Activated T-cell treated with anti-CD3 and anti-CD28 coated beads, Interleukin-2, amount 50 U/mL, for 24 hours (primary cell): Measurements from ENCODE around the gene PNP.
A peak's percentile ranks its signal among the peaks of the same experiment; 100 is the strongest.
"Not testable (repeated sequence)": the region's sequence is repeated elsewhere in the genome, so short reads cannot be mapped to it uniquely, and the experiment has no call there.

ENCODE experiments used
- DNase-seq: peaks from one replicate; pipeline ENCODE4 v3.0.0-alpha.2; 2020
- H3K27ac Mint-ChIP-seq: 2 replicates; pipeline ENCODE4 v1.8.0; 2020; ENCODE audit warnings: mild to moderate bottlenecking, mixed read lengths
- H3K27me3 Mint-ChIP-seq: 2 replicates; pipeline ENCODE4 v1.8.0; 2020; ENCODE audit warnings: mixed read lengths
- H3K36me3 Mint-ChIP-seq: 2 replicates; pipeline ENCODE4 v1.8.0; 2020; ENCODE audit warnings: low read depth, mixed read lengths
- H3K4me1 Mint-ChIP-seq: 2 replicates; pipeline ENCODE4 v1.8.0; 2020; ENCODE audit warnings: low read depth, mixed read lengths
- H3K4me3 Mint-ChIP-seq: 2 replicates; pipeline ENCODE4 v1.8.0; 2020; ENCODE audit warnings: mild to moderate bottlenecking, moderate library complexity, mixed read lengths
- H3K9me3 Mint-ChIP-seq: 2 replicates; pipeline ENCODE4 v1.8.0; 2020; ENCODE audit warnings: mixed read lengths

Gene PNP

DNA sequence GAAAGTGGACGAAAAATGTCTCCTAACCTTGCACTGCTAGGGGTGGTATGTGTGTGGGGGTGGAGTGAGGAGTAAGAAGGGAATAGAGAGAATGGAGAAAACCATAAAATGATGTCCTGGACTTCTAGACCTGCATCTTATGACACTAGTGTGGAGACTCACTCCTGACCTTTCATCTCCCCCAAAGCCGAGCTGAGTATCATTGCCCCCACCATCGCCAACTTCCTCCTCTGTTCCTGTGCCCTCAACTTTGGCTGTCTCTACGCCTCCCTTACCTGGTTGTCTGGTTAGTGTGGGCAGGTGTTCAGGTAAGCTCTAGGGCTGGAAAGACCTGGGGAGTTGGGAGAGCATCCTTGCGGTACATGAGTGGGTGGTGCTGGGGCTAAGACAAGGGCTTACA lies 28.7 kb upstream of the PNP start:
- H3K4me1 Mint-ChIP-seq = peaks cover 20% of the 10 kb centered on the region
- DNase-seq = no peak
- H3K4me3 Mint-ChIP-seq = no peak overlapping the region
- H3K27ac Mint-ChIP-seq = peak overlapping the region; percentile 77
- H3K9me3 Mint-ChIP-seq = no peaks in the 10 kb centered on the region
- peaks cover 9% of the 10 kb centered on the region for H3K36me3 Mint-ChIP-seq
- H3K27me3 Mint-ChIP-seq = no peaks in the 10 kb centered on the region

GRCh38 chr14:20440882-20441281 lies 28.3 kb upstream of the PNP start:
- Mint-ChIP-seq H3K4me3 (no peak overlapping the region), H3K36me3 (peaks cover 9% of the 10 kb centered on the region), H3K27me3 (no peaks in the 10 kb centered on the region), H3K9me3 (no peaks in the 10 kb centered on the region), H3K27ac (peak overlapping the region; percentile 77), H3K4me1 (peaks cover 20% of the 10 kb centered on the region)
- peak; percentile 43 for DNase-seq

GRCh38 chr14:20441461-20441860 lies 27.7 kb upstream of the PNP start:
- peaks cover 20% of the 10 kb centered on the region for H3K4me1 Mint-ChIP-seq
- H3K27me3 Mint-ChIP-seq = no peaks in the 10 kb centered on the region
- DNase-seq = no peak
- no peak overlapping the region for H3K4me3 Mint-ChIP-seq
- H3K36me3 Mint-ChIP-seq = peaks cover 9% of the 10 kb centered on the region
- no peaks in the 10 kb centered on the region for H3K9me3 Mint-ChIP-seq
- peak overlapping the region; percentile 77 for H3K27ac Mint-ChIP-seq

DNA sequence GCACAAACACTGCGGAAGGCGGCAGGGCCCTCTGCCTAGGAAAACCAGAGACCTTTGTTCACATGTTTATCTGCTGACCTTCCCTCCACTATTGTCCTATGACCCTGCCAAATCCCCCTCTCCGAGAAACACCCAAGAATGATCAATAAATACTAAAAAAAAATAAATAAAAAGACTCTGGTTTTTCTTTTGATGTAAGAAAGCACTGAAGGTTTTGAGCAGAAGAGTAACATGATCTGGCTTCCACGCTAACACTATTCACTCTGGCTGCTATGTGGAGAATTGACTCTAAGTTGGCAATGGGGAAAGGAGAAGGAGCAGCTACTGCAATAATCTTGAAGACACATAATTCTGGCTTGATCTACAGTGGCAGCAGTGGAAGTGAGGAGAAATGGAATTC lies 25.6 kb upstream of the PNP start:
- H3K27me3 Mint-ChIP-seq, H3K9me3 Mint-ChIP-seq, H3K36me3 Mint-ChIP-seq, H3K4me3 Mint-ChIP-seq, H3K27ac Mint-ChIP-seq, DNase-seq: not testable (repeated sequence)
- peaks cover 20% of the 10 kb centered on the region for H3K4me1 Mint-ChIP-seq

- H3K36me3 Mint-ChIP-seq = peaks cover 18% of the 10 kb centered on the region
- DNase-seq = no peak
- H3K27me3 Mint-ChIP-seq = no peaks in the 10 kb centered on the region
- no peak overlapping the region for H3K4me3 Mint-ChIP-seq
- H3K4me1 Mint-ChIP-seq = peaks cover 5% of the 10 kb centered on the region
- H3K9me3 Mint-ChIP-seq = no peaks in the 10 kb centered on the region
- H3K27ac Mint-ChIP-seq = peak overlapping the region; percentile 44
Observed at GRCh38 chr14:20446889-20447288, 22.3 kb upstream of the PNP start.

- not testable (repeated sequence) for H3K9me3 Mint-ChIP-seq, H3K4me3 Mint-ChIP-seq, H3K27me3 Mint-ChIP-seq, DNase-seq
- Mint-ChIP-seq H3K4me1 (peaks cover 15% of the 10 kb centered on the region), H3K36me3 (peaks cover 21% of the 10 kb centered on the region), H3K27ac (peak overlapping the region; percentile 73)
Observed at GRCh38 chr14:20452831-20453230, 16.4 kb upstream of the PNP start.

- Mint-ChIP-seq H3K27me3 (no peaks in the 10 kb centered on the region), H3K36me3 (peaks cover 21% of the 10 kb centered on the region), H3K4me1 (peaks cover 28% of the 10 kb centered on the region), H3K9me3 (no peaks in the 10 kb centered on the region), H3K4me3 (no peak within 1 kb of the TSS), H3K27ac (peak within 1 kb of the TSS; percentile 51)
- DNase-seq = peak; percentile 95
Observed at GRCh38 chr14:20454516-20455354, 14.5 kb upstream of the PNP start, which contains the start of the genes APEX1 and OSGEP. Gene APEX1, plus strand, starts transcription at chr14:20455226. Its CDS starts 420 bp downstream, at chr14:20455646. Gene OSGEP, minus strand, starts transcription at chr14:20454812. Its CDS starts 129 bp downstream, at chr14:20454683.

DNA sequence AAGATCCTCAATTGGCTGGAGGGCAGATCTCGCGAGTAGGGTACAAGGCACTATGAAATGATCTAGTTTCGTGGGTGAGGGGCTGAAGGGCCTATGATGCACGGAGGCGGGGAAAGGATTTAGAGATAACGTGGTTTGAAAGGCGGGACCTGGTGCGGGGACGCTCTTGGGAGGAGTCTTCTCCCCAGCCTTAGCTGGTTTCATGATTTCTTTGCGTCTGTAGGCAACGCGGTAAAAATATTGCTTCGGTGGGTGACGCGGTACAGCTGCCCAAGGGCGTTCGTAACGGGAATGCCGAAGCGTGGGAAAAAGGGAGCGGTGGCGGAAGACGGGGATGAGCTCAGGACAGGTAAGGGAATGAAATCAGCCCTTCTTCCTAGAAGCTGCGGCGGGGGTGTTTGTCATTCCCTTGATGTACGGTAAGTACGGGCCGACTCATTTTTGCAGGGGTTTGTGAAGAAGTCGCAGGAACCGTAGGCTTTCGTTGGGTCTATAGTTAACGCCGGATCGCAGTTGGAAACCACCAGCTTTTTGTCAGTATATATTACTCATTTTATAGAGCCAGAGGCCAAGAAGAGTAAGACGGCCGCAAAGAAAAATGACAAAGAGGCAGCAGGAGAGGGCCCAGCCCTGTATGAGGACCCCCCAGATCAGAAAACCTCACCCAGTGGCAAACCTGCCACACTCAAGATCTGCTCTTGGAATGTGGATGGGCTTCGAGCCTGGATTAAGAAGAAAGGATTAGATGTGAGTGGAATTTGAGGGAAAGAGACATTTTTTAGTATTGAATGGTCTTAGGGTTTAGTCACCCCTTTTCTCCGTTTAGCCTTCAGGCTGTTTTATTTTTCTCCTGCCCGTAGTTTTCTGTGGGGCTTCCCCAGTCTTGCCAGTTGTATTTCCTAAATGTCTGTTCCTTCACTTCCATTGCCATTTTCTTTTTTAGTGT lies 13.6 kb upstream of the PNP start:
- peaks cover 37% of the 10 kb centered on the region for H3K4me1 Mint-ChIP-seq
- no peak for DNase-seq
- H3K9me3 Mint-ChIP-seq = no peaks in the 10 kb centered on the region
- H3K27ac Mint-ChIP-seq = no peak overlapping the region
- no peaks in the 10 kb centered on the region for H3K27me3 Mint-ChIP-seq
- no peak overlapping the region for H3K4me3 Mint-ChIP-seq
- peaks cover 21% of the 10 kb centered on the region for H3K36me3 Mint-ChIP-seq

DNA sequence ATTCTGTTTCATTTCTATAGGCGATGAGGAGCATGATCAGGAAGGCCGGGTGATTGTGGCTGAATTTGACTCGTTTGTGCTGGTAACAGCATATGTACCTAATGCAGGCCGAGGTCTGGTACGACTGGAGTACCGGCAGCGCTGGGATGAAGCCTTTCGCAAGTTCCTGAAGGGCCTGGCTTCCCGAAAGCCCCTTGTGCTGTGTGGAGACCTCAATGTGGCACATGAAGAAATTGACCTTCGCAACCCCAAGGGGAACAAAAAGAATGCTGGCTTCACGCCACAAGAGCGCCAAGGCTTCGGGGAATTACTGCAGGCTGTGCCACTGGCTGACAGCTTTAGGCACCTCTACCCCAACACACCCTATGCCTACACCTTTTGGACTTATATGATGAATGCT lies 12.2 kb upstream of the PNP start:
- Mint-ChIP-seq H3K9me3 (no peaks in the 10 kb centered on the region), H3K4me1 (peaks cover 37% of the 10 kb centered on the region), H3K4me3 (no peak overlapping the region), H3K36me3 (peaks cover 13% of the 10 kb centered on the region), H3K27ac (no peak overlapping the region), H3K27me3 (no peaks in the 10 kb centered on the region)
- no peak for DNase-seq

GRCh38 chr14:20458031-20458789 lies 11.0 kb upstream of the PNP start:
- Mint-ChIP-seq H3K27ac (peak overlapping the region; percentile 94), H3K9me3 (no peaks in the 10 kb centered on the region), H3K4me1 (peaks cover 33% of the 10 kb centered on the region), H3K27me3 (no peaks in the 10 kb centered on the region), H3K4me3 (no peak overlapping the region), H3K36me3 (peaks cover 2% of the 10 kb centered on the region)
- no peak for DNase-seq

GRCh38 chr14:20460458-20461224 lies 8.6 kb upstream of the PNP start:
- peak overlapping the region; percentile 94 for H3K27ac Mint-ChIP-seq
- peak overlapping the region; percentile 93 for H3K4me3 Mint-ChIP-seq

DNA sequence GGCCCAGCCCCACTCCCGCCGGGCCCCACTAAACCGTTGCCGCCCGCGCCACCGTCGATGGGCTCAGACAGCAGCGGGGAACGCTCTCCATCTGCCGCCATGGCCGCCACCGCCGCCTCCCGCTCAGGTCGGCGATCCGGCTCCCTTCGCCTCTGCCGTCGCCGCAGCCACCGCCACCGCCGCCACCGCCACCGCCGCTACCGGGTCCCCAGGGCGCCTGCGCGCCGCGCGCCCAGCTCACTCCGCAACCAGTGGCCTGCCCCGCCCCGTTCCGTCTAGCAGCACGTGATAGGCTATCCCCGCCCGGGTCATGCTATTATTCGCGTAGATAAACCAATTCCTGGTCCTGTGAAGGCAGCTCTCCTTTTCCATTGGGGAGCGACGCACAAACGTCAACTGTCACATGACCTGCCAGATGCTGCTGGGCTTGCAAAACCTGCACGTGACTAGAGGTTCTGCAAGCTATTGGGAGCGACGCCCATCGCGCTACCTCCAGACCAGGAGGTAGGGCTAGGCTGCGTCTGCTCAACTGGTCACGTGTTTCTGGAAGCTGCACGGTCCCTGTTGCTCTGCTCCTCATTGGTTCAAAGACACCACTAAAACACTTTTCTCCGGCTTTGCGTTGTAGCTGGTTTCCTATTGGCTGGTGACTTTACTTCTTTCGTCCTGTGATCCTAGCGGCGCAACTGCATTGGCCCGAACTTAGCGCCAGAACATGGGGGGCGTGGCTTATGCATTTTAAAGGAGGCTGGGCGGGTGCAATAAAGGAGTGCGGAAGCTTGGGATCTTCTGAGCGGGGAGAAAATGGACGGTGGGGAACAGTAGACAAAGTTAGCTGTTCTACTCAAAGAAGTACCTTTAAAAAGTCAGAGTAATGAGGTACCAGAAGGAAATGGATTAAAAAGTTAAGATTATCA lies 7.7 kb upstream of the PNP start, which contains the start of gene PIP4P1:
TSS of gene PIP4P1 (minus strand) at position 210 of the 917 bp plus-strand sequence. CDS start at position 101, 109 bp downstream.
- Mint-ChIP-seq H3K27ac (peak within 1 kb of the TSS; percentile 94), H3K36me3 (peaks cover 2% of the 10 kb centered on the region), H3K9me3 (no peaks in the 10 kb centered on the region), H3K4me1 (peaks cover 31% of the 10 kb centered on the region), H3K27me3 (no peaks in the 10 kb centered on the region), H3K4me3 (peak within 1 kb of the TSS; percentile 93)
- peak; percentile 96 for DNase-seq

More at GRCh38 chr14:20460458-20461224, 8.6 kb upstream of the PNP start:
- H3K9me3 Mint-ChIP-seq = no peaks in the 10 kb centered on the region
- H3K4me1 Mint-ChIP-seq = peaks cover 31% of the 10 kb centered on the region
- H3K27me3 Mint-ChIP-seq = no peaks in the 10 kb centered on the region
- peaks cover 2% of the 10 kb centered on the region for H3K36me3 Mint-ChIP-seq
- DNase-seq = peak; percentile 45
